GM13976 (cell line): ENCODE data around the gene MID2.
"Not testable (repeated sequence)": the region's sequence is repeated elsewhere in the genome, so short reads cannot be mapped to it uniquely, and the experiment has no call there.

Experiments
- DNase-seq: peaks from one replicate; pipeline ENCODE4 v3.0.0; 2012; ENCODE audit warnings: low spot score
- CTCF ChIP-seq: IDR thresholded peaks from 2 replicates; pipeline ENCODE4 v1.5.1; 2012; ENCODE audit warnings: borderline replicate concordance, mild to moderate bottlenecking; ENCODE audit not compliant: insufficient read depth; ENCODE audit errors: extremely low read depth, missing control alignments, control extremely low read depth
- in situ Hi-C: fragments of 300-500 bp; cut with MboI; formaldehyde crosslinking; loops from one replicate; pipeline ENCODE4 v1.12.0; 2022; ENCODE audit warnings: low sequenced_read_pairs, mixed read lengths, inconsistent platforms; ENCODE audit not compliant: unreplicated experiment

MID2 gene

DNA sequence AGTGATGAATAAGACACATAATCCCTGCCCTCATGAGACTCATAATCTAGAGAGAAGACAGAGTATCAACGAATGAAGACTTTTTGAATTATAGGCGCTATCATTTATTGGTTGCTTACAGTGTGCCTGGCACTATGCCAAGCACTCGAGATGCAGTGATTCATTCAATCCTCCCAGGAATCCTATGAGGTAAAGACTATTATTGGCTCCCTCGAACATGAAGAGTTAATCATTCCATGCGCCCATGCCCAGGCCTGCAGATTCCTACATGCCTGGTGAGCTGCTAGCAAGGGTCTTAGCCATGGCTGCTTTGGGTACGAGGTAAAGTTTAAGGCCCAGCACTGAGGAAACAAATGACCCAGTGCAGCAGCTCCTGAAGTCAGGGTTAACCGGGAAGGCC lies 109.5 kb downstream of the MID2 start:
- TF ChIP-seq CTCF = no peak
- in situ Hi-C loops = no loop called here
- DNase-seq = no peak

GRCh38 chrX:107935664-107936433 lies 110.2 kb downstream of the MID2 start:
- in situ Hi-C loops = no loop called here
- no peak for TF ChIP-seq CTCF
- no peak for DNase-seq

GRCh38 chrX:107936434-107936730 lies 110.7 kb downstream of the MID2 start:
- no peak for DNase-seq
- in situ Hi-C loops = no loop called here
- no peak for TF ChIP-seq CTCF

GRCh38 chrX:107940095-107940494 lies 114.4 kb downstream of the MID2 start:
- in situ Hi-C loops = no loop called here
- TF ChIP-seq CTCF = no peak
- DNase-seq = no peak

DNA sequence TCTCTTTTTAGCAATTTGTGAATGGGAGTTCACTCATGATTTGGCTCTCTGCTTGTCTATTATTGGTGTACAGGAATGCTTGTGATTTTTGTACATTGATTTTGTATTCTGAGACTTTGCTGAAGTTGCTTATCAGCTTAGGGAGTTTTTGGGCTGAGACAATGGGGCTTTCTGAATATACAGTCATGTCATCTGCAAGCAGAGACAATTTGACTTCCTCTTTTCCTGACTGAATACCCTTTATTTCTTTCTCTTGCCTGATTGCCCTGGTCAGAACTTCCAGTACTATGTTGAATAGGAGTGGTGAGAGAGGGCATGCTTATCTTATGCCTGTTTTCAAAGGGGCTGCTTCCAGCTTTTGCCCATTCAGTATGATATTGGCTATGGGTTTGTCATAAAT lies 129.7 kb downstream of the MID2 start:
- DNase-seq, in situ Hi-C loops: not testable (repeated sequence)

DNA sequence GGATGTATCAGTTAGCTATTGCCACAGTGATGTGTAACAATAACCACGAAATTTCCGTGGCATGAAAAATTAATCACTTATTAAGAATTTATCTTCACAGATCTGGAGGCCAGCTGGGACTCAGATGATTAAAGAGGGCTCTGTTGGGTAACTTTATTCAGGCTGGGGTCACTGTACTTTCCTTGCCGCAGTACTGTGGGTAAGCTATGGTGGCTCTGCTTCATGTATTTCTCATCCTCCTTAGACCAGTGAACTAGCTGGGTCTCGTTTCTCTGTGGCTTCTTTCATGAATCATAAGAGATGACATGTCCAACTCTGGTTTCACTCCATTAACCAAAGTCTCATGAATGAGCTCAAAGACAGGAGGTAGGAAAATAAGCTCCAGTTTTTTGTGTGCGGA lies 143.0 kb downstream of the MID2 start:
- no peak for TF ChIP-seq CTCF
- in situ Hi-C loops = no loop called here

DNA sequence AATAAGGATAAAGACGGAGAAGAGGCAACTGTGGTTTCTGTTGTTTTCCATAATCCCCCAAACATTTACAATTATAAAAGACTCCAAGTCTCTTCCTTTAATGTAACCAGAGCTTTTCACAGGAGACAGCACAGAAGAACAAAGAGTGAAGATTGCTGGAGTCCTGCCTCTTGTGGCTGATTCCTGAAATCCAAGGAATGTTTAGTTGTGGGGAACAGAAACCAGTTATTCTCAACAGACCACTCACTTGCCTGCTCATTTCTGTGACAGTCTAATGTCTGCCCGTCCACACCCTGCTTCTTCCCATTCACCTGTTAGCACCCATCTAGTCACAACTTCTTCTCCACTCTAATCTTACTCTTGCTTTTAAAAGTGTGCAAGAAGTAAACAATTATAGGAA lies 144.4 kb downstream of the MID2 start:
- no peak for TF ChIP-seq CTCF
- no peak for DNase-seq
- in situ Hi-C loops = no loop called here

More for the DNA sequence above, 143.0 kb downstream of the MID2 start:
- no peak for DNase-seq
